ENCODE results near the gene CDC16.

- TF ChIP-seq POU5F1 (IDR thresholded peaks at IDR 0.05; ENCODE audit: low read depth, low read length) (peak; percentile 97), ATF3 (IDR thresholded peaks at IDR 0.05; ENCODE audit: insufficient read depth, low read depth, low read length) (no peak), KDM1A (IDR thresholded peaks at IDR 0.05; ENCODE audit: borderline replicate concordance, low read length) (no peak)
- TF ChIP-seq, protein P1, sequence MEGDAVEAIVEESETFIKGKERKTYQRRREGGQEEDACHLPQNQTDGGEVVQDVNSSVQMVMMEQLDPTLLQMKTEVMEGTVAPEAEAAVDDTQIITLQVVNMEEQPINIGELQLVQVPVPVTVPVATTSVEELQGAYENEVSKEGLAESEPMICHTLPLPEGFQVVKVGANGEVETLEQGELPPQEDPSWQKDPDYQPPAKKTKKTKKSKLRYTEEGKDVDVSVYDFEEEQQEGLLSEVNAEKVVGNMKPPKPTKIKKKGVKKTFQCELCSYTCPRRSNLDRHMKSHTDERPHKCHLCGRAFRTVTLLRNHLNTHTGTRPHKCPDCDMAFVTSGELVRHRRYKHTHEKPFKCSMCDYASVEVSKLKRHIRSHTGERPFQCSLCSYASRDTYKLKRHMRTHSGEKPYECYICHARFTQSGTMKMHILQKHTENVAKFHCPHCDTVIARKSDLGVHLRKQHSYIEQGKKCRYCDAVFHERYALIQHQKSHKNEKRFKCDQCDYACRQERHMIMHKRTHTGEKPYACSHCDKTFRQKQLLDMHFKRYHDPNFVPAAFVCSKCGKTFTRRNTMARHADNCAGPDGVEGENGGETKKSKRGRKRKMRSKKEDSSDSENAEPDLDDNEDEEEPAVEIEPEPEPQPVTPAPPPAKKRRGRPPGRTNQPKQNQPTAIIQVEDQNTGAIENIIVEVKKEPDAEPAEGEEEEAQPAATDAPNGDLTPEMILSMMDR (IDR thresholded peaks at IDR 0.05; ENCODE audit: control extremely low read depth in 1 of 3, insufficient read depth in 1 of 3, low read depth in 1 of 3, low read length in 3 of 3), result no peak
These were observed 22.3 kb downstream of the CDC16 start for GRCh38 chr13:114257014-114257413.
